GM12878 (cell line): ENCODE results near the gene GDAP1L1. TPM values are rescaled to one million over a fixed set of nuclear protein-coding genes. Genes with fewer than 3 reads are reported as not detected.

Source experiments
- ATAC-seq: fragments of 200-7000 bp; cut with Tn5 transposase; 3 replicates; pipeline ENCODE4 v1.9.1; 2020; ENCODE audit warnings: mild to moderate bottlenecking, moderate library complexity
- BruUV-seq: library from RNA; stranded (reverse); fragments of 400-500 nt; replicated peaks from 2 replicates; lab custom pipeline; 2021; lab: Mats Ljungman, UMichigan
- CTCF ChIA-PET: fragments of 300-600 bp; sonication (Branson Sonifier 250); formaldehyde crosslinking; extraction: SDS; loops from one replicate; lab custom pipeline; 2021; ENCODE audit warnings: inconsistent platforms; lab: Yijun Ruan, JAX
- POLR2A ChIA-PET: fragments of 350-600 bp; formaldehyde crosslinking; extraction: SDS; loops from one replicate; lab custom pipeline; 2021; ENCODE audit warnings: inconsistent platforms; lab: Charles Lee
- RAD21 ChIA-PET: fragments of 300-600 bp; sonication (Branson Sonifier 250); formaldehyde crosslinking; loops from one replicate; lab custom pipeline; 2023; ENCODE audit warnings: antibody characterized with exemption; ENCODE audit not compliant: unreplicated experiment; lab: Charles Lee
- SMC1A ChIA-PET: fragments of 300-600 bp; sonication (Branson Sonifier 250); formaldehyde crosslinking; loops from one replicate; lab custom pipeline; 2023; ENCODE audit not compliant: unreplicated experiment, uncharacterized antibody; lab: Charles Lee
- DNase-seq: peaks from one replicate; pipeline ENCODE4 v3.0.0-alpha.2; 2011; ENCODE audit warnings: low read depth, low spot score
- FAIRE-seq: peaks from 3 replicates; lab custom pipeline; 2011; peaks lifted over from hg19 to GRCh38; lab: Jason Lieb, UNC
- H2AFZ ChIP-seq: 2 replicates; pipeline ENCODE4 v1.6.0; 2011; ENCODE audit warnings: low read depth, low read length, control low read depth; ENCODE audit not compliant: control insufficient read depth
- H3K27ac ChIP-seq: 2 replicates; pipeline ENCODE4 v1.5.1; 2011; ENCODE audit warnings: control low read depth; ENCODE audit not compliant: control insufficient read depth, insufficient read depth
- H3K27me3 ChIP-seq, 2 experiments: replicated peaks in 1 of 2; 2 replicates each; pipeline versions ENCODE4 v1.6.0 to v1.6.1; 2011; ENCODE audit warnings: low read length in 1 of 2; ENCODE audit not compliant: control insufficient read depth in 2 of 2, insufficient read depth in 2 of 2
- H3K36me3 ChIP-seq, 2 experiments: 2 replicates each; pipeline ENCODE4 v1.5.1; 2011; ENCODE audit warnings: low read length in 1 of 2; ENCODE audit not compliant: control insufficient read depth in 2 of 2, insufficient read depth in 2 of 2
- H3K4me1 ChIP-seq: 2 replicates; pipeline ENCODE4 v1.6.1; 2011; ENCODE audit warnings: mild to moderate bottlenecking, low read length, moderate library complexity, mixed read lengths; ENCODE audit not compliant: control insufficient read depth, insufficient read depth
- H3K4me2 ChIP-seq: 2 replicates; pipeline ENCODE4 v1.6.0; 2011; ENCODE audit warnings: control low read depth; ENCODE audit not compliant: control insufficient read depth, insufficient read depth
- H3K4me3 ChIP-seq: fragments of 200-600 bp; sonication (generic); 2 replicates; pipeline ENCODE4 v1.5.1; 2016
- H3K79me2 ChIP-seq: 2 replicates; pipeline ENCODE4 v1.6.0; 2011; ENCODE audit warnings: low read length; ENCODE audit not compliant: control insufficient read depth, insufficient read depth
- H3K9ac ChIP-seq: 2 replicates; pipeline ENCODE4 v1.8.0; 2011; ENCODE audit warnings: low read length, control low read depth, mixed read lengths; ENCODE audit not compliant: control insufficient read depth, insufficient read depth
- H3K9me3 ChIP-seq: replicated peaks from 3 replicates; pipeline ENCODE4 v1.5.1; 2011; ENCODE audit warnings: mild to moderate bottlenecking, low read length; ENCODE audit not compliant: control insufficient read depth, insufficient read depth
- H4K20me1 ChIP-seq: 2 replicates; pipeline ENCODE4 v1.6.0; 2011; ENCODE audit not compliant: control insufficient read depth, insufficient read depth
- BCL11A ChIP-seq: IDR thresholded peaks from 2 replicates; pipeline ENCODE4 v1.6.1; 2011; ENCODE audit warnings: low read depth, low read length
- ESRRA ChIP-seq: IDR thresholded peaks from 2 replicates; pipeline ENCODE4 v1.6.1; 2012; ENCODE audit warnings: mild to moderate bottlenecking, low read length, improper control_type of control experiment
- GATAD2B ChIP-seq: fragments of 450-650 bp; conservative IDR thresholded peaks from 2 replicates; pipeline ENCODE4 v1.6.1; 2017; ENCODE audit warnings: low read depth, mild to moderate bottlenecking, moderate library complexity
- MEF2A ChIP-seq: IDR thresholded peaks from 2 replicates; pipeline ENCODE4 v1.6.1; 2011; ENCODE audit warnings: low read depth, mild to moderate bottlenecking, low read length, moderate library complexity; ENCODE audit not compliant: insufficient read depth
- NFIC ChIP-seq: IDR thresholded peaks from 2 replicates; pipeline ENCODE4 v1.6.1; 2012; ENCODE audit warnings: low read depth, mild to moderate bottlenecking, inconsistent platforms, low read length, moderate library complexity
- RB1 ChIP-seq: fragments of 450-650 bp; formaldehyde crosslinking; IDR thresholded peaks from 2 replicates; pipeline ENCODE4 v1.6.1; 2017; ENCODE audit warnings: mild to moderate bottlenecking, borderline replicate concordance
- TCF3 ChIP-seq: IDR thresholded peaks from 2 replicates; pipeline ENCODE4 v1.6.1; 2012; ENCODE audit warnings: low read depth, mild to moderate bottlenecking, low read length, borderline replicate concordance; ENCODE audit not compliant: insufficient read depth
- USF1 ChIP-seq: IDR thresholded peaks from 2 replicates; pipeline ENCODE4 v1.6.1; 2011; ENCODE audit warnings: borderline replicate concordance, low read depth, mild to moderate bottlenecking, moderate library complexity, mixed read lengths, low read length; ENCODE audit not compliant: insufficient read depth; ENCODE audit errors: extremely low read length
- ZBTB40 ChIP-seq: fragments of 450-650 bp; IDR thresholded peaks from 2 replicates; pipeline ENCODE4 v1.6.1; 2016; ENCODE audit warnings: mild to moderate bottlenecking, moderate library complexity, borderline replicate concordance
- ZNF274 ChIP-seq: IDR thresholded peaks from one replicate; pipeline ENCODE4 v1.8.0; 2011; ENCODE audit not compliant: insufficient read length, insufficient read depth
- WGBS: methylation state at CpG from one replicate; pipeline ENCODE4 v1.1.6; 2016; ENCODE audit warnings: low lambda C conversion rate; ENCODE audit not compliant: insufficient replicate concordance, insufficient coverage; ENCODE audit errors: missing lambda C conversion rate; 5-methylcytosine and 5-hydroxymethylcytosine counted together
- in situ Hi-C: fragments of 300-500 bp; cut with MboI; formaldehyde crosslinking; loops from 9 replicates; pipeline ENCODE4 v1.14.3; 2018; ENCODE audit warnings: mixed read lengths
- intact Hi-C: fragments of 100-400 bp; cut with micrococcal nuclease; formaldehyde crosslinking; loops from one replicate; pipeline ENCODE4 v1.14.2; 2022; ENCODE audit not compliant: unreplicated experiment
- polyA plus RNA-seq, 11 experiments: library from polyadenylated mRNA; depleted of rRNA in 4 of 11; unstranded in 6 of 11; stranded (reverse) in 5 of 11; fragments of >200 nt; fragmentation: Nextera tagmentation in 4 of 11; fragmentation: Illumina TruSeq in 1 of 11; extraction: Ambion mirVana in 4 of 11; extraction: Trizol in 1 of 11; gene quantifications; 1 replicate in 1 of 11; 2 replicates in 10 of 11; pipeline versions ENCODE4 v1.2.1 to v1.2.3, GENCODE V29; 2011 to 2016; ENCODE audit warnings: inconsistent platforms in 2 of 11, missing spikeins in 2 of 11, low read depth in 1 of 11
- total RNA-seq, 4 experiments: library from RNA; depleted of rRNA in 3 of 4; stranded (reverse); fragments of >200 nt in 3 of 4; fragmentation: Illumina TruSeq in 1 of 4; extraction: Trizol in 1 of 4; gene quantifications; 2 replicates each; pipeline versions ENCODE4 v1.2.1 to v1.2.3, GENCODE V29; 2013 to 2021
- TF ChIP-seq, protein P1 (sequence below): fragments of 450-650 bp; IDR thresholded peaks from 2 replicates; pipeline ENCODE4 v1.6.1; 2017; ENCODE audit warnings: mild to moderate bottlenecking, low read depth, inconsistent platforms; ENCODE audit not compliant: poor library complexity, severe bottlenecking

GDAP1L1 gene
- total and polyA plus RNA-seq, 10 of the 15 experiments (the other 5 are each of a cell fraction or from before 2014, with no cell fraction given): 0.08 to 0.38 TPM; not detected in 8

DNA sequence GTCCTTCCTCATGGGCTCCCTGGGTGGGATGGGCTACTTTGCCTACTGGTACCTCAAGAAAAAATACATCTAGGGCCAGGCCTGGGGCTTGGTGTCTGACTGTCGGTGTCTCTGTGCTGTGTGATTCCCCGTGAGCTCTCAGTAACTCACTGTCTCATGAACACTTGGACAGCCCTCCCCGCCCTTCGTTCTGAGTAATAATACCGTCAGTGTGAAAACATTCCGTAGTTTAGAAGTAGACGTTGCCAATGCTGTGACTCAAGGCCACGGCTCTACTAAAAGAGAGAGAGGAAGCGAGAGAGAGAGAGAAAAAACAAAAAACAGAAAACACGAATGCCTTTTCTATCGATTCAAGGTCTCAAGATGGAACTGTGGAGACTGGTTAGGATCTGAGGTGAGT, 32.1 kb downstream of the GDAP1L1 start:
- no peaks in the 10 kb centered on the region; the same call in 1 of the 2 replicates for H3K4me1 ChIP-seq
- H3K4me3 ChIP-seq: no peak overlapping the region
- intact Hi-C loops (no loop called here), in situ Hi-C loops (no loop called here)
- ChIA-PET RAD21 (no interaction called here), CTCF (no interaction called here), POLR2A (no interaction called here), SMC1A (interaction anchor here (1.5 kb wide), 1 partner anchor 66 kb away, joined by 4 read pairs; no protein-coding TSS in a partner anchor)
- H3K36me3 ChIP-seq: no peaks in the 10 kb centered on the region
- TF ChIP-seq GATAD2B: no peak
- no peak for TF ChIP-seq USF1
- TF ChIP-seq RB1: no peak
- TF ChIP-seq NFIC: no peak
- TF ChIP-seq ZBTB40: no peak
- no peak for TF ChIP-seq ZNF274
- TF ChIP-seq, protein P1, sequence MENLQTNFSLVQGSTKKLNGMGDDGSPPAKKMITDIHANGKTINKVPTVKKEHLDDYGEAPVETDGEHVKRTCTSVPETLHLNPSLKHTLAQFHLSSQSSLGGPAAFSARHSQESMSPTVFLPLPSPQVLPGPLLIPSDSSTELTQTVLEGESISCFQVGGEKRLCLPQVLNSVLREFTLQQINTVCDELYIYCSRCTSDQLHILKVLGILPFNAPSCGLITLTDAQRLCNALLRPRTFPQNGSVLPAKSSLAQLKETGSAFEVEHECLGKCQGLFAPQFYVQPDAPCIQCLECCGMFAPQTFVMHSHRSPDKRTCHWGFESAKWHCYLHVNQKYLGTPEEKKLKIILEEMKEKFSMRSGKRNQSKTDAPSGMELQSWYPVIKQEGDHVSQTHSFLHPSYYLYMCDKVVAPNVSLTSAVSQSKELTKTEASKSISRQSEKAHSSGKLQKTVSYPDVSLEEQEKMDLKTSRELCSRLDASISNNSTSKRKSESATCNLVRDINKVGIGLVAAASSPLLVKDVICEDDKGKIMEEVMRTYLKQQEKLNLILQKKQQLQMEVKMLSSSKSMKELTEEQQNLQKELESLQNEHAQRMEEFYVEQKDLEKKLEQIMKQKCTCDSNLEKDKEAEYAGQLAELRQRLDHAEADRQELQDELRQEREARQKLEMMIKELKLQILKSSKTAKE: no peak
- TF ChIP-seq ESRRA: no peak
- no peak for TF ChIP-seq TCF3
- TF ChIP-seq BCL11A: no peak
- no peak for TF ChIP-seq MEF2A
- no TSS peak for BruUV-seq
- H2AFZ ChIP-seq: no peak overlapping the region
- H3K79me2 ChIP-seq: no peaks in the 10 kb centered on the region
- FAIRE-seq: no peak
- no peak overlapping the region for H3K9ac ChIP-seq
- no peaks in the 10 kb centered on the region for H3K9me3 ChIP-seq
- H3K27ac ChIP-seq: no peak overlapping the region
- 39% methylated on average over 11 of the region's 11 CpGs for WGBS
- no peaks in the 10 kb centered on the region; a peak in 1 of 4 replicates for H3K27me3 ChIP-seq
- no peak for DNase-seq
- no peaks in the 10 kb centered on the region for H4K20me1 ChIP-seq
- H3K4me2 ChIP-seq: no peak overlapping the region
- ATAC-seq: no peak
